OCI-LY3 (cell line): ENCODE data around the gene RPS6KB1.

ENCODE experiments used
- EZH2phosphoT487 ChIP-seq: fragments of 200-600 bp; shearing (Covaris generic); IDR thresholded peaks from 2 replicates; pipeline ENCODE4 v1.6.1; 2018; ENCODE audit warnings: antibody characterized with exemption, mixed run types, low read depth
- TF ChIP-seq, protein P1 (sequence below): fragments of 200-600, 300-600 bp; sonication (generic); IDR thresholded peaks from 2 replicates; pipeline ENCODE4 v1.5.1; 2014; ENCODE audit warnings: antibody characterized with exemption, low read length, low read depth

DNA sequence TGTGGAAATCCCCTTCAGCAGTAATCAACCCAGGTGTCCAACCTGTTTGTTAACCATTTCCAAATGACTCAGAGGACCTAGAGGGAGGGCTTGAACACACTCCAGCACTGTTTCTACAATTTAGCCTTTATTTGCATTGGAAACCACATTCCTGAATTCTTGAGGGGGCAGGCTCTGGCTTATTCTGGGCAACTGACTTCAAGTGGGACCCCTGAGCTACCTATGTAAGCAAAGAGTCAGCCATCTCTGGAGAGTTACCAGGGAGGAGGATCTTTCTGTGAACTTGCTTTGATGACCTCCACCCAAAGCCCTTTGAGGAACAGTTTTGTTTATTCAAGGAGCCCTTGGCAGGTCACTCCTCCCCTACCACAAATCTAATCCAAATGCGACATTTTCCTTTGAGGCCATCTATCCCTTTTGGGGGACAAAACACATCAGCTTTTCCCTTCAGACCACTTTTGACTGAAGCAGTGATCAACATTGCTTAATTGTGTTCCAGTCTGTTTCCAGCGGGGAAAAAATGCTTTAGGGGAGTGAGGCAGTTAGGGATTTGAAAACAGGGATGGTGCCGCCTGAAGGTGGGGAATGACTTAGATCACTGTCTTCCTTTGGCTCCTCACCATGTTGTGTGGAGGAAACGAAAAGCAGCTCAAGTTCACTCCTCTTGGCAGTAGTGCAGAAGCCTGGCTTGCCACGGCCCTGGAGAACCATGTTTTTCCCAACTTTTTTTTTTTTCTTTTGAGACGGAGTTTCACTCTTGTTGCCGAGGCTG lies 46.3 kb upstream of the RPS6KB1 start:
- TF ChIP-seq, protein P1, sequence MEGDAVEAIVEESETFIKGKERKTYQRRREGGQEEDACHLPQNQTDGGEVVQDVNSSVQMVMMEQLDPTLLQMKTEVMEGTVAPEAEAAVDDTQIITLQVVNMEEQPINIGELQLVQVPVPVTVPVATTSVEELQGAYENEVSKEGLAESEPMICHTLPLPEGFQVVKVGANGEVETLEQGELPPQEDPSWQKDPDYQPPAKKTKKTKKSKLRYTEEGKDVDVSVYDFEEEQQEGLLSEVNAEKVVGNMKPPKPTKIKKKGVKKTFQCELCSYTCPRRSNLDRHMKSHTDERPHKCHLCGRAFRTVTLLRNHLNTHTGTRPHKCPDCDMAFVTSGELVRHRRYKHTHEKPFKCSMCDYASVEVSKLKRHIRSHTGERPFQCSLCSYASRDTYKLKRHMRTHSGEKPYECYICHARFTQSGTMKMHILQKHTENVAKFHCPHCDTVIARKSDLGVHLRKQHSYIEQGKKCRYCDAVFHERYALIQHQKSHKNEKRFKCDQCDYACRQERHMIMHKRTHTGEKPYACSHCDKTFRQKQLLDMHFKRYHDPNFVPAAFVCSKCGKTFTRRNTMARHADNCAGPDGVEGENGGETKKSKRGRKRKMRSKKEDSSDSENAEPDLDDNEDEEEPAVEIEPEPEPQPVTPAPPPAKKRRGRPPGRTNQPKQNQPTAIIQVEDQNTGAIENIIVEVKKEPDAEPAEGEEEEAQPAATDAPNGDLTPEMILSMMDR = no peak
- TF ChIP-seq EZH2phosphoT487 = no peak
